ENCODE measurements around the gene SLU7.

Gene SLU7

GRCh38 chr5:160353379-160353778 is 65.5 kb downstream of the SLU7 start:
- H3K4me1 ChIP-seq (ENCODE audit: control insufficient read depth, insufficient read depth, low read length) = peaks cover 5% of the 10 kb centered on the region; the same call in 1 of the 2 replicates
- H3K4me3 ChIP-seq (ENCODE audit: low read depth, low read length) = no peak overlapping the region
- H3K9me3 ChIP-seq (ENCODE audit: control insufficient read depth, insufficient read depth, low read depth, low read length) = no peaks in the 10 kb centered on the region
- H3K27me3 ChIP-seq (ENCODE audit: control insufficient read depth, insufficient read depth, low read length) = no peaks in the 10 kb centered on the region
- no peak overlapping the region for H3K9ac ChIP-seq (ENCODE audit: low read length)
- no peaks in the 10 kb centered on the region for H3K36me3 ChIP-seq (ENCODE audit: control insufficient read depth, insufficient read depth, low read length)
- H3K27ac ChIP-seq (ENCODE audit: low read depth, low read length) = no peak overlapping the region

DNA sequence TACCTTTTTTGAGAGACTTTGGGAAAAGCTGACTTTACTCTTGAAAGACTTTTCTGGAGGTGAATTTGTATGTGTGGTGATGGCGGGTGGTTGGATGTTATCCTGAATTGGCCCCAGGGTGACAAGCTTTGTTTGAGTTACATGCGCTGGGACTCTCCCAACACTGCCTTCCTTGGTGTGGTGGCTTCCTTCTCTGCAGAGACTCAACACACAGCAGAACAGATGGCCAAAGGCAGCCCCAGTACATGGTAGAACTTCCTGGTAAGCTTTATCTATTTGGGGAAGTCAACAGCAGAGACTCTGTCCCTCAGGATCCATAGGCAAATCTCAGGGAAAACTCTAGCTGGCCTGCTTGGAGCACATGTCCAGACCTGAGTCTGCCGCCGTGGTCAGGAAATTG is 66.6 kb downstream of the SLU7 start:
- Histone ChIP-seq H3K36me3 (ENCODE audit: control insufficient read depth, insufficient read depth, low read length) (no peaks in the 10 kb centered on the region), H3K9ac (ENCODE audit: low read length) (no peak overlapping the region), H3K4me3 (ENCODE audit: low read depth, low read length) (no peak overlapping the region), H3K27ac (ENCODE audit: low read depth, low read length) (no peak overlapping the region), H3K4me1 (ENCODE audit: control insufficient read depth, insufficient read depth, low read length) (peaks cover 5% of the 10 kb centered on the region; the same call in 1 of the 2 replicates), H3K9me3 (ENCODE audit: control insufficient read depth, insufficient read depth, low read depth, low read length) (no peaks in the 10 kb centered on the region), H3K27me3 (ENCODE audit: control insufficient read depth, insufficient read depth, low read length) (no peaks in the 10 kb centered on the region)

All from HUES6 (cell line).